Ascending aorta (tissue), 2 donors: Measurements from ENCODE around the gene MOSMO. TPM values are rescaled to one million over a fixed set of nuclear protein-coding genes. Genes with fewer than 3 reads are reported as not detected.
"Not testable (repeated sequence)": the region's sequence is repeated elsewhere in the genome, so short reads cannot be mapped to it uniquely, and the experiment has no call there.

Experiments used
- DNase-seq, 2 donors: peaks; one replicate each; pipeline ENCODE4 v3.0.0-alpha.2; 2019; ENCODE audit warnings: low spot score in 2 of 2
- H3K27ac ChIP-seq, 2 donors: fragments of 200-600 bp; sonication (generic); one replicate each; pipeline ENCODE4 v1.5.1; 2016 to 2017; ENCODE audit warnings: mild to moderate bottlenecking in 1 of 2
- H3K27me3 ChIP-seq: fragments of 200-600 bp; sonication (generic); one replicate; pipeline ENCODE4 v1.5.1; 2017
- H3K36me3 ChIP-seq, 2 donors: fragments of 200-600 bp; sonication (generic); one replicate each; pipeline ENCODE4 v1.5.1; 2016
- H3K4me1 ChIP-seq, 2 donors: fragments of 200-600 bp; sonication (generic); one replicate each; pipeline ENCODE4 v1.5.1; 2016 to 2017; ENCODE audit warnings: mild to moderate bottlenecking in 1 of 2
- H3K4me3 ChIP-seq, 2 donors: fragments of 200-600 bp; sonication (generic); one replicate each; pipeline ENCODE4 v1.5.1; 2016 to 2017; ENCODE audit warnings: mild to moderate bottlenecking in 1 of 2
- H3K9me3 ChIP-seq, 2 donors: fragments of 200-600 bp; sonication (generic); one replicate each; pipeline ENCODE4 v1.5.1; 2016
- intact Hi-C: fragments of 100-400 bp; cut with DNase I; formaldehyde crosslinking; loops from one replicate; pipeline ENCODE4 v1.15.1; 2023
- total RNA-seq: library from RNA; depleted of rRNA; stranded (reverse); fragments of >200 nt; gene quantifications from one replicate; pipeline ENCODE4 v1.1.0, GENCODE V29; 2016
- TF ChIP-seq, protein P1 (sequence below), 3 experiments: fragments of 200-600 bp in 2 of 3; fragments of 450-650 bp in 1 of 3; sonication (generic) in 2 of 3; IDR thresholded peaks; one replicate each; pipeline ENCODE4 v1.5.1; 2016 to 2019; ENCODE audit warnings: antibody characterized with exemption in 3 of 3, mild to moderate bottlenecking in 1 of 3, moderate library complexity in 1 of 3

The MOSMO gene
- total RNA-seq, 1 donor from 2014 or later, result 3.6 TPM

DNA sequence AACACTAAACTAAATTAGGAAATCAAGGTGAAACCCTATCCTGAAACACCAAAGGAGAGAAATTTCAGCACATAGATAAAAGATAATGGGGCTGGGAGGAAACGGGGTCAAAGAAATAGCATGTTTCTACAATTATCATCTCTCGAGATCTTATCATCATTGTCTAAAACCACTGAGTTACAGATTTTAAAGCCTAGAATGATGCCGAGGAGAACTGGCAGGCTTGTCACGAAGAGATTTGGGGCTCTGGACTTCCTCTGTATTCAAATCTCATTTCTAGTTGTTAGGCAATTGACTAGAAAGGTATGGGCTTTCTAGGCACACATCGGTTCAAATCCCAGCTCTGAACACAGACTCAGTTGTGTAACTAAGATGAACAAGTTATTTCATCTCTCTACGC lies 16.3 kb upstream of the MOSMO start:
- TF ChIP-seq, protein P1, sequence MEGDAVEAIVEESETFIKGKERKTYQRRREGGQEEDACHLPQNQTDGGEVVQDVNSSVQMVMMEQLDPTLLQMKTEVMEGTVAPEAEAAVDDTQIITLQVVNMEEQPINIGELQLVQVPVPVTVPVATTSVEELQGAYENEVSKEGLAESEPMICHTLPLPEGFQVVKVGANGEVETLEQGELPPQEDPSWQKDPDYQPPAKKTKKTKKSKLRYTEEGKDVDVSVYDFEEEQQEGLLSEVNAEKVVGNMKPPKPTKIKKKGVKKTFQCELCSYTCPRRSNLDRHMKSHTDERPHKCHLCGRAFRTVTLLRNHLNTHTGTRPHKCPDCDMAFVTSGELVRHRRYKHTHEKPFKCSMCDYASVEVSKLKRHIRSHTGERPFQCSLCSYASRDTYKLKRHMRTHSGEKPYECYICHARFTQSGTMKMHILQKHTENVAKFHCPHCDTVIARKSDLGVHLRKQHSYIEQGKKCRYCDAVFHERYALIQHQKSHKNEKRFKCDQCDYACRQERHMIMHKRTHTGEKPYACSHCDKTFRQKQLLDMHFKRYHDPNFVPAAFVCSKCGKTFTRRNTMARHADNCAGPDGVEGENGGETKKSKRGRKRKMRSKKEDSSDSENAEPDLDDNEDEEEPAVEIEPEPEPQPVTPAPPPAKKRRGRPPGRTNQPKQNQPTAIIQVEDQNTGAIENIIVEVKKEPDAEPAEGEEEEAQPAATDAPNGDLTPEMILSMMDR (IDR thresholded peaks at IDR 0.05), result no peak
- H3K4me3 ChIP-seq, result no peak overlapping the region

DNA sequence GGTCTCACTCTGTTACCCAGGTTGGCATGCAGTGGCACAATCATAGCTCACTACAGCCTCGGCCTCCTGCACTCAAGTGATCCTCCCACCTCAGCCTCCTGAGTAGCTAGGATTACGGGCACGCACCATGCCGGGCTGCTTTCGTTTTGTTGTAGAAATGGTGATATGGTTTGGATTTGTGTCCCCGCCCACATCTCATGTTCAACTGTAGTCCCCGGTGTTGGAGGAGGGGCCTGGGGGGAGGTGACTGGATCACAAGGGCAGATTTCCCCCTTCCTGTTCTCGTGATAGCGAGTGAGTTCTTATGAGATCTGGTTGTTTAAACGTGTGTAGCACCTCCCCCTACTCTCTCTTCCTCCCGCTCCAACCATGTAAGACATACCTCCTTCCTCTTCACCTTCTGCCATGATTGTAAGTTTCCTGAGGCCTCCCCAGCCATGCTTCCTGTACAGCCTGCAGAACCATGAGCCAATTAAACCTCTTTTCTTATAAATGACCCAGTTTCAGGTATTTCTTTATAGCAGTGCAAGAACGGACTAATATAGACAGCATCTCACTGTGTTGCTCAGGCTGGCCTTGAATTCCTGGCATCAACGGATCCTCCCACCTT lies 12.9 kb upstream of the MOSMO start:
- H3K4me3 ChIP-seq, result no peak overlapping the region
- no peak overlapping the region for H3K27ac ChIP-seq
- TF ChIP-seq, protein P1 (IDR thresholded peaks at IDR 0.05), result no peak
- no peaks in the 10 kb centered on the region for H3K27me3 ChIP-seq
- intact Hi-C loops, result no loop called here
- no peak for DNase-seq
- H3K36me3 ChIP-seq, result no peaks in the 10 kb centered on the region
- no peaks in the 10 kb centered on the region for H3K9me3 ChIP-seq
- H3K4me1 ChIP-seq, result no peaks in the 10 kb centered on the region

More for the DNA sequence above, 16.3 kb upstream of the MOSMO start:
- intact Hi-C loops, result no loop called here
- no peak for DNase-seq
- H3K27me3 ChIP-seq, result no peaks in the 10 kb centered on the region
- no peaks in the 10 kb centered on the region for H3K36me3 ChIP-seq
- H3K9me3 ChIP-seq, result no peaks in the 10 kb centered on the region
- H3K27ac ChIP-seq, result no peak overlapping the region
- no peaks in the 10 kb centered on the region for H3K4me1 ChIP-seq

DNA sequence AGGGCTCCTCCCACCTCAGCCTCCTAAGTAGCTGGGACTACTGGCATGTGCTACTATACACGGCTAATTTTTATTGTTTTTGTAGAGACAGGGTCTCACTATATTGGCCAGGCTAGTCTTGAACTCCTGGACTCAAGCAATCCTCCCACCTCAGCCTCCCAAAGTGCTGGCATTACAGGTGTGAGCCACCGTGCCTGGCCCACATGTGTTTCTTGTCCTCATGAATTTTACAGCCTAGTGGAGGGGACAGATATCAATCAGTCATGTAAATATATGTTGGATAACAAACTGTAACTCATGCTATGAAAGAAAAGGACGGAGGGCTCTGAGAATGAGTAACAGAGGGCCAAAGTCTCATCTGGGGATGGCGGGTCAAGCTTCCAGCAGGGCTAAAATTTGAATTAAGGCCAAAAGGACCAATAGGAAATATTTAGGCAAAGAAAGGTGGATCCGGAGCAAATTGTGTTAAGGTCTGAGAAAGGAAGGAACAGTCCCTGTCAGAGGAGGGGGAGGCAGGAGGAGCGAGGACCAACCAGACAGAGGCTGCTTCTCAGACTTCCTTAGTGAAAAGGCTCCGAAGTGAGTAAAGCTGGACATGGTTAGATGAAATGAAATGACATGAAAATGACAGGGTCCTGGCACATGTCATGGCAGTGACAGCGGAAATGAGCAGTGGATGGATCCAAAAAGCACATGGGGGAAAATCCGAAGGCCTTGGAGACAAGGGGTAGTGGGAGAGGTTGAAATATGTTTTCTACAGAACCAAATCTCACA lies 10.8 kb upstream of the MOSMO start:
- intact Hi-C loops, result no loop called here
- TF ChIP-seq, protein P1 (IDR thresholded peaks at IDR 0.05), result no peak
- H3K27ac ChIP-seq, result no peak overlapping the region

DNA sequence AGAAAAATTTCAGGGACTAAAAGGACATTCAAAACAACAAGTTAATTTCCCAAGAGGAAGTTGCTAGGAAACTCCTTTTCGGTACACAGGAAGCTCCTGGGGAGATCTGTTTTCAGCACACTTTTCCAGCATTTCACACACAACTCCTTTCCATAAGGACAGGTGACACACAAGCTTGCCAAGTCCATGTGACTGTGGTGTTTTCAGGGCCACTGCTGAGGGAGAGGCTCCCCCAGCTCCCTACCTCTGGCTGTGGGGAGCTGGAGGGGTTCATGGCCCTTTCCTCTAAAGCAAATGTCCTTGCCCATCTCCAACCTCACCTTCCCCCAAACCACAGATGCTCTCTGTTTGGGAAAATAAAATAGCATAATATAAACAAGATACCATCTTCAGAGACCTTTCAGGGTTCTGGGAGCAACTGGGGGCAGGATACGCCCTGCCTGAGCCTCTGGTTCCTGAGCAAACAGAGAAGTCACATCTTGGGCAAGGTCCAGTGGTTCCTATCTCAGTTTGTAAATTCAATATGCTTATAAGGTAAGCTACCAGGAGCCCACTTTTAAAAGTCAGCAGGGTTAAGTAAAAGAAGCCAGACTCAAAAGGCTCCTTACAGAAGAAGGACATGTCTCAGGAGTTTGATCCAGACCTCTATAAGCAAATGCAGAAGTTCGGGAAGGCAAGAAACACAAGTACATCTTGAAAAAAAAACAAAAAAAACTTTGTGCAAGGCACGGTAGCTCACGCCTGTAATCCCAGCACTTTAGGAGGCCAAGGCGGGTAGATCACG lies 10.0 kb upstream of the MOSMO start:
- no peak for DNase-seq
- TF ChIP-seq, protein P1 (IDR thresholded peaks at IDR 0.05), result no peak
- H3K36me3 ChIP-seq, result no peaks in the 10 kb centered on the region
- peaks cover 0 to 5% of the 10 kb centered on the region in 2 donors for H3K4me1 ChIP-seq
- H3K4me3 ChIP-seq, result no peak overlapping the region
- H3K27ac ChIP-seq, result no peak overlapping the region
- H3K27me3 ChIP-seq, result no peaks in the 10 kb centered on the region
- no peaks in the 10 kb centered on the region for H3K9me3 ChIP-seq
- intact Hi-C loops, result no loop called here

More for the DNA sequence above, 10.8 kb upstream of the MOSMO start:
- Histone ChIP-seq H3K4me3 (no peak overlapping the region), H3K4me1 (peaks cover 0 to 5% of the 10 kb centered on the region in 2 donors), H3K36me3 (no peaks in the 10 kb centered on the region), H3K9me3 (no peaks in the 10 kb centered on the region), H3K27me3 (no peaks in the 10 kb centered on the region)
- DNase-seq, result no peak

DNA sequence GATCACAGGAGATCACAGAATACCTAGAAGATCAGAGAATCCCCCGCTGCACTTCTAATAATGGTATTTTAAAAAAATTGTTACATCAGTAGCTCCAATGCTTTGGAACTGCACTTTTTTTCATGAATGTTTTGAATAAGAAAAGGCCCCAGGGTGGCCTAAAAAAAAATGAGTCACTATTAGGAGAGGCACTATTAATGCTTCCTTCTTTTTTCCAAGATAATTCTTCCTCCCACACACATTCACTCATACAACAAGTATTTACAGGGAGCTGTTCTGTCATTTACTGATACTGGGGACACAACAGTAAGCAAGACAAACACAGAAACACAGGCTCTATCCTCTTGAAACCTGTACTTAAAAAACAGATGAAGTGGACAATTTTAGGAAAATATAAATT lies 6.3 kb upstream of the MOSMO start:
- no peaks in the 10 kb centered on the region for H3K9me3 ChIP-seq
- intact Hi-C loops, result loop anchor here (1.0 kb wide), 3 partner anchors 8 to 188 kb away; no protein-coding TSS in a partner anchor
- H3K27ac ChIP-seq, result no peak overlapping the region
- DNase-seq, result no peak
- TF ChIP-seq, protein P1 (IDR thresholded peaks at IDR 0.05), result no peak
- peak overlapping the region in 1 of 2 donors; percentile 28 for H3K4me3 ChIP-seq
- H3K27me3 ChIP-seq, result no peaks in the 10 kb centered on the region
- no peaks in the 10 kb centered on the region for H3K36me3 ChIP-seq
- peaks cover 0 to 5% of the 10 kb centered on the region in 2 donors for H3K4me1 ChIP-seq

DNA sequence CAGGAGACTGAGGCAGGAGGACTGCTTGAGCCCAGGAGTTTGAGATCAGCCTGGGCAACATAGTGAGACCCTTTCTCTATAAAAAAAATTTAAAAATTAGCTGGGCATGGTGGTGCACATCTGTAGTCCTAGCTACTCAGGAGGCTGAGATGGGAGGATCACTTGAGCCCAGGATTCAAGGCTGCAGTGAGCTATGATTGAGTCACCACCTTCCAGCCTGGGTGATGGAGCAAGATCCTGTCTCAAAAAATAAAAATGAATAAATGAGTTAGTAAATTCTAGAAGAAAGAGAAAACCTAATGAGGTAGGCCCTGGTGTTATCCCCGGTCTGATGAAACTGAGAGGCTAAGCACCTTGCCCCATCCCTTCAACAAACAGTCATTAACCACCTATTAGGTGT lies 5.9 kb upstream of the MOSMO start:
- intact Hi-C loops, H3K27ac ChIP-seq, H3K4me1 ChIP-seq, H3K27me3 ChIP-seq, DNase-seq, H3K4me3 ChIP-seq, H3K9me3 ChIP-seq, H3K36me3 ChIP-seq: not testable (repeated sequence)
